H9 (cell line): ENCODE data around the gene GPS1. TPM values are rescaled to one million over a fixed set of nuclear protein-coding genes. Genes with fewer than 3 reads are reported as not detected.

Source experiments
- DNase-seq: peaks from one replicate; pipeline ENCODE4 v3.0.0-alpha.2; 2017
- H2AFZ ChIP-seq: one replicate; pipeline ENCODE4 v1.6.1; 2013; ENCODE audit warnings: mild to moderate bottlenecking, low read length, control low read depth, moderate library complexity
- H2AK5ac ChIP-seq: 2 replicates; pipeline ENCODE4 v1.6.1; 2013; ENCODE audit warnings: low read length, control low read depth, mixed read lengths; ENCODE audit not compliant: insufficient read length
- H2BK120ac ChIP-seq: one replicate; pipeline ENCODE4 v1.6.1; 2013; ENCODE audit warnings: low read depth, mild to moderate bottlenecking, low read length, control low read depth, inconsistent platforms; ENCODE audit not compliant: poor library complexity, severe bottlenecking
- H2BK12ac ChIP-seq: 2 replicates; pipeline ENCODE4 v1.6.1; 2013; ENCODE audit warnings: low read length, control low read depth, mixed read lengths, low read depth; ENCODE audit not compliant: insufficient read length
- H2BK15ac ChIP-seq: 2 replicates; pipeline ENCODE4 v1.6.1; 2013; ENCODE audit warnings: low read depth, low read length, control low read depth
- H2BK20ac ChIP-seq: one replicate; pipeline ENCODE4 v1.6.1; 2013; ENCODE audit warnings: low read depth, mild to moderate bottlenecking, low read length, control low read depth, inconsistent platforms; ENCODE audit not compliant: poor library complexity, severe bottlenecking
- H2BK5ac ChIP-seq: 2 replicates; pipeline ENCODE4 v1.6.1; 2013; ENCODE audit warnings: low read length, control low read depth, mixed read lengths; ENCODE audit not compliant: insufficient read length
- H3K14ac ChIP-seq: 2 replicates; pipeline ENCODE4 v1.6.1; 2013; ENCODE audit warnings: low read length, control low read depth; ENCODE audit not compliant: insufficient read depth
- H3K18ac ChIP-seq: 2 replicates; pipeline ENCODE4 v1.6.1; 2013; ENCODE audit warnings: low read depth, mild to moderate bottlenecking, mixed read lengths, low read length, control low read depth; ENCODE audit not compliant: insufficient read length
- H3K23ac ChIP-seq: 2 replicates; pipeline ENCODE4 v1.6.1; 2013; ENCODE audit warnings: low read length, control low read depth, mixed read lengths, low read depth; ENCODE audit not compliant: insufficient read length
- H3K23me2 ChIP-seq: 2 replicates; pipeline ENCODE4 v1.6.1; 2013; ENCODE audit warnings: low read depth, mild to moderate bottlenecking, mixed read lengths, low read length, control low read depth; ENCODE audit not compliant: insufficient read length, poor library complexity, severe bottlenecking
- H3K27ac ChIP-seq: 2 replicates; pipeline ENCODE4 v1.5.1; 2013; ENCODE audit warnings: low read length, control low read depth, mixed read lengths, low read depth; ENCODE audit not compliant: insufficient read length
- H3K27me3 ChIP-seq: 2 replicates; pipeline ENCODE4 v1.6.1; 2013; ENCODE audit warnings: low read length, control low read depth, inconsistent platforms; ENCODE audit not compliant: insufficient read depth
- H3K4ac ChIP-seq: 2 replicates; pipeline ENCODE4 v1.6.1; 2013; ENCODE audit warnings: low read depth, mild to moderate bottlenecking, control low read depth, inconsistent platforms, low read length, moderate library complexity
- H3K4me1 ChIP-seq: 2 replicates; pipeline ENCODE4 v1.6.1; 2013; ENCODE audit warnings: low read length, control low read depth, inconsistent platforms; ENCODE audit not compliant: insufficient read depth
- H3K4me2 ChIP-seq: 2 replicates; pipeline ENCODE4 v1.6.1; 2013; ENCODE audit warnings: low read length, control low read depth, mixed read lengths; ENCODE audit not compliant: insufficient read length, insufficient read depth
- H3K56ac ChIP-seq: 2 replicates; pipeline ENCODE4 v1.6.1; 2013; ENCODE audit warnings: low read depth, mild to moderate bottlenecking, mixed read lengths, low read length, control low read depth; ENCODE audit not compliant: insufficient read length
- H3K79me1 ChIP-seq: 2 replicates; pipeline ENCODE4 v1.6.1; 2013; ENCODE audit warnings: low read depth, mild to moderate bottlenecking, moderate library complexity, low read length, control low read depth, inconsistent platforms; ENCODE audit not compliant: insufficient read depth, poor library complexity, severe bottlenecking
- H3K79me2 ChIP-seq: 2 replicates; pipeline ENCODE4 v1.6.1; 2013; ENCODE audit warnings: low read length, control low read depth, inconsistent platforms; ENCODE audit not compliant: insufficient read depth
- H3K9ac ChIP-seq: 2 replicates; pipeline ENCODE4 v1.6.1; 2013; ENCODE audit warnings: low read length, control low read depth, mixed read lengths; ENCODE audit not compliant: insufficient read length; ENCODE audit errors: extremely low read depth
- H3K9me3 ChIP-seq: one replicate; pipeline ENCODE4 v1.6.1; 2013; ENCODE audit warnings: low read depth, low read length, inconsistent platforms; ENCODE audit not compliant: control insufficient read depth
- H3T11ph ChIP-seq: one replicate; pipeline ENCODE4 v1.6.1; 2013; ENCODE audit warnings: mild to moderate bottlenecking, low read length, control low read depth, inconsistent platforms
- H4K20me1 ChIP-seq: one replicate; pipeline ENCODE4 v1.6.1; 2013; ENCODE audit not compliant: control insufficient read depth, insufficient read length, insufficient read depth
- H4K5ac ChIP-seq: 2 replicates; pipeline ENCODE4 v1.6.1; 2013; ENCODE audit warnings: low read depth, mild to moderate bottlenecking, mixed read lengths, low read length, control low read depth; ENCODE audit not compliant: insufficient read length
- H4K8ac ChIP-seq: replicated peaks from 2 replicates; pipeline ENCODE4 v1.6.1; 2013; ENCODE audit warnings: low read length, control low read depth, mixed read lengths, low read depth; ENCODE audit not compliant: insufficient read length
- H4K91ac ChIP-seq: 2 replicates; pipeline ENCODE4 v1.6.1; 2013; ENCODE audit warnings: low read depth, mild to moderate bottlenecking, moderate library complexity, mixed read lengths, low read length, control low read depth; ENCODE audit not compliant: insufficient read length
- H3K27ac Mint-ChIP-seq, 3 experiments: 2 replicates in 2 of 3; 3 replicates in 1 of 3; pipeline ENCODE4 v1.8.0; 2020 to 2021; ENCODE audit warnings: mixed read lengths in 3 of 3, mild to moderate bottlenecking in 1 of 3, moderate library complexity in 1 of 3
- H3K27me3 Mint-ChIP-seq: 2 replicates; pipeline ENCODE4 v1.8.0; 2021; ENCODE audit warnings: low read depth, mild to moderate bottlenecking, moderate library complexity, mixed read lengths
- H3K36me3 Mint-ChIP-seq, 3 experiments: 2 replicates in 2 of 3; 3 replicates in 1 of 3; pipeline ENCODE4 v1.8.0; 2020 to 2021; ENCODE audit warnings: low read depth in 3 of 3, mixed read lengths in 3 of 3; ENCODE audit not compliant: insufficient read depth in 1 of 3
- H3K4me1 Mint-ChIP-seq, 2 experiments: 2 replicates each; pipeline ENCODE4 v1.8.0; 2020; ENCODE audit warnings: mixed read lengths in 2 of 2
- H3K4me3 Mint-ChIP-seq, 2 experiments: 2 replicates in 1 of 2; 3 replicates in 1 of 2; pipeline ENCODE4 v1.8.0; 2020 to 2021; ENCODE audit warnings: mild to moderate bottlenecking in 2 of 2, mixed read lengths in 2 of 2, moderate library complexity in 1 of 2
- H3K9me3 Mint-ChIP-seq, 2 experiments: 2 replicates in 1 of 2; 3 replicates in 1 of 2; pipeline ENCODE4 v1.8.0; 2020; ENCODE audit warnings: mild to moderate bottlenecking in 2 of 2, mixed read lengths in 2 of 2, moderate library complexity in 1 of 2
- CTCF ChIP-seq: fragments of 200-600 bp; sonication (generic); conservative IDR thresholded peaks from 3 replicates; pipeline ENCODE4 v1.8.0; 2021; ENCODE audit warnings: antibody characterized with exemption, mild to moderate bottlenecking
- WGBS: extraction: QIAGEN DNeasy Blood & Tissue Kit; methylation state at CpG from one replicate; pipeline ENCODE4 v1.1.7; 2013; ENCODE audit warnings: missing lambda C conversion rate, low lambda C conversion rate, mixed read lengths; ENCODE audit not compliant: insufficient read length; ENCODE audit errors: extremely low coverage; 5-methylcytosine and 5-hydroxymethylcytosine counted together
- total RNA-seq: library from RNA; stranded (reverse); gene quantifications from 2 replicates; pipeline ENCODE4 v1.2.1, GENCODE V29; 2021

Gene GPS1
- total RNA-seq, 1 experiment from 2014 or later = 164 TPM

GRCh38 chr17:82081546-82081945 is 29.8 kb downstream of the GPS1 start:
- no peak overlapping the region for H3K18ac ChIP-seq
- no peak overlapping the region for H2BK120ac ChIP-seq
- H3K9me3 ChIP-seq = no peaks in the 10 kb centered on the region
- H4K91ac ChIP-seq = no peak overlapping the region
- Mint-ChIP-seq H3K27ac (no peak overlapping the region), H3K4me1 (no peaks in the 10 kb centered on the region; a peak in 2 of 4 replicates), H3K4me3 (no peak overlapping the region), H3K9me3 (no peaks in the 10 kb centered on the region), H3K27me3 (no peaks in the 10 kb centered on the region), H3K36me3 (peaks cover 24 to 64% (median 56%) of the 10 kb centered on the region in 3 experiments; a peak in 6 of 7 replicates)
- H3K4ac ChIP-seq = no peak overlapping the region
- H4K20me1 ChIP-seq = no peaks in the 10 kb centered on the region
- TF ChIP-seq CTCF = no peak
- no peak overlapping the region for H3K4me2 ChIP-seq
- no peaks in the 10 kb centered on the region for H3K23me2 ChIP-seq
- H3K4me1 ChIP-seq = no peaks in the 10 kb centered on the region
- H4K8ac ChIP-seq = no peak overlapping the region
- H3K14ac ChIP-seq = no peak overlapping the region
- H2BK5ac ChIP-seq = no peak overlapping the region
- H2BK15ac ChIP-seq = no peak overlapping the region
- no peak overlapping the region for H2BK12ac ChIP-seq
- H3K56ac ChIP-seq = no peak overlapping the region
- H3K79me1 ChIP-seq = no peaks in the 10 kb centered on the region
- no peak overlapping the region for H3K27ac ChIP-seq
- no peak overlapping the region for H4K5ac ChIP-seq
- H3T11ph ChIP-seq = no peak overlapping the region
- no peak overlapping the region for H3K23ac ChIP-seq
- no peak overlapping the region for H3K9ac ChIP-seq
- no peak overlapping the region for H2AK5ac ChIP-seq
- H2BK20ac ChIP-seq = no peak overlapping the region
- no peaks in the 10 kb centered on the region for H3K79me2 ChIP-seq
- DNase-seq = no peak
- no CpG with 5 or more reads among the region's 20 CpGs for WGBS
- H2AFZ ChIP-seq = no peak overlapping the region
- H3K27me3 ChIP-seq = no peaks in the 10 kb centered on the region
